HG03378 (cell line): ENCODE results near the gene TUG1.

Experiments used
- ATAC-seq: cut with Tn5 transposase; IDR thresholded peaks from one replicate; pipeline ENCODE4 v1.9.1; 2021; ENCODE audit warnings: mild to moderate bottlenecking, moderate library complexity; ENCODE audit not compliant: unreplicated experiment

TUG1 gene

DNA sequence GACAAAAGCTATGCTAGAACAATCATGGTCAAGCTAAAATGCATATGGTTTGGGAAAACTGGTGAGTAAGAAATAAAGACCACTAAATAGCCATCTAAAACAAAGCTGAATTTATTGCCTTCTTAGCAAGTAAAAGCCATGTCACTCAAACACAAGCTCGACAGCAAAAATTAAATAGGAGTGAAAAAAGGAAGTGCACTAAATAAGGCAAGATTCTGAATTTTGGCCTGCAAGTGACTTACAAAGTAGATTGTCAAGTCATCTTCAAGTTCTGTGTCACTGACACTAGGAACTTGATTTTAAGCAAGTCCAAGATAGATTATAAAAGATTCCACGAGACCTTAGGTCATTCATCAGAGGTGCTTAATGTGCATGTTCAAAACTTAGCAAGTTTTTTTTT, 27.4 kb downstream of the TUG1 start:
- ATAC-seq, result no peak

GRCh38 chr22:30998329-30998728, 29.3 kb downstream of the TUG1 start:
- no peak for ATAC-seq

GRCh38 chr22:31001124-31001770, 32.2 kb downstream of the TUG1 start:
- ATAC-seq, result no peak

- no peak for ATAC-seq
These were observed 36.5 kb downstream of the TUG1 start for GRCh38 chr22:31005535-31005934.

DNA sequence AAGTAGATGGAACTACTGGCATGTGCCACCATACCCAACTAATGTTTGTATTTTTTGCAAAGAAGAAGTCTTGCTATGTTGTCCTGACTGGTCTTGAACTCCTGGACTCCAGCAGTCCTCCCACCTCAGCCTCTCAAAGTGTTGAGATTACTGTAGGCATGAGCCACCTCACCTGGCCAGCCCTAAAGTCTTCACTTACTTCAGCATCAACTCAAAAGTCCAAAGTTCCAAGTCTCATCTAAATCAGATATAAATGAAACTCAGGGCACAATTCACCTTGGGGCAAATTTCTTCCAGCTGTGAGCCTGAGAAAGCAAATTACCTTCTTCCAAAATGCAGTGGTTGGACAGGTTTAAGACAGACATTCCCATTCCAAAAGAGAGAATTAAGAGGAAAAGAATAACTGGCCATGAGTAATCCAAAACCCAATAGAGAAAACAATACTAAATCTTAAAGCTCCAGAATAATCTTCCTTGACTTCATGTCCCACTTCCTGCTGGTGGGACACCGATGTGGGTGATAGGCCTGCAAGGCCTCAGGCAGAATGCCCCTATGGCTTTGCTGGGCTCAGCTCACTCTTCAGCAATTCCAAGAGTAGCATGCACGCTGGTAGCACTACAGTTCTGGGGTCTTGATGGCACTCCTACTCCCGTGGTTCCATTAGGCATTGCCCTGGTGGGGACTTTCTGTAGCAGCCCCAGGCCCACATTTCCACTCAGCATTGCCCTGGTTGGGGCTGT, 50.3 kb downstream of the TUG1 start:
- ATAC-seq, result no peak

DNA sequence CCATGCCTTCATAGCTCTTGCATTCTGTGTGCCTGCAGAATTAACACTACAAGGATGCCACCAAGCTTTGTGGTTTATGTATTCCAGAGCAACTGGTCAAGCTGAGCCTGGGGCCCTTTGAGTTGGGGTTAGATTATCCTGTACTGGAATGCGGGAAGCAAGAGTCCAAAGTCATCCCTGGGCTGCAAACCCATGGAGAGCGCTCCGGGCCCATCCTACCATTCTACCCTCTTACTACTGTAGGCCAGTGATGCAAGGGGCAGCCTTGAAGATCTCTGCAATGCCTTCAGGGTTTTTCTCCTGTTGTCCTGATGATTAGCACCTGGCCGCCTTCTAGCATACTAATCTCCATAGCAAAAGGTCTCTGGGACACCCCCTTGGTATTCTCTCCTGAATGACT, 51.3 kb downstream of the TUG1 start:
- ATAC-seq, result no peak

- no peak for ATAC-seq
These were observed 53.5 kb downstream of the TUG1 start for GRCh38 chr22:31022516-31022915.
